K562 (cell line): ENCODE data around the gene PTPN14. TPM values are rescaled to one million over a fixed set of nuclear protein-coding genes. Genes with fewer than 3 reads are reported as not detected.

Experiments
- ATAC-seq: fragments of 200-7000 bp; cut with Tn5 transposase; 3 replicates; pipeline ENCODE4 v1.9.1; 2020; ENCODE audit warnings: moderate library complexity
- BruUV-seq: library from RNA; stranded (reverse); fragments of 400-500 nt; replicated peaks from 2 replicates; lab custom pipeline; 2021; lab: Mats Ljungman, UMichigan
- CTCF ChIA-PET: fragments of 300-600 bp; formaldehyde crosslinking; extraction: SDS; loops from one replicate; lab custom pipeline; 2021; ENCODE audit warnings: low intra/inter-chr PET ratio; lab: Yijun Ruan, JAX
- POLR2A ChIA-PET: fragments of 300-600, 350-650 bp; sonication (Branson Sonifier 250); formaldehyde crosslinking; extraction: SDS; loops from one replicate; lab custom pipeline; 2021; ENCODE audit warnings: antibody characterized with exemption, inconsistent platforms; lab: Yijun Ruan, JAX
- DNase-seq, 4 experiments: peaks; one replicate each; pipeline versions ENCODE4 v3.0.0 to v3.0.0-alpha.2; 2011 to 2018; ENCODE audit warnings: low spot score in 3 of 4, mixed read lengths in 3 of 4; ENCODE audit errors: extremely low read depth in 1 of 4
- FAIRE-seq: peaks from 2 replicates; lab custom pipeline; 2011; peaks lifted over from hg19 to GRCh38; lab: Jason Lieb, UNC
- H2AFZ ChIP-seq: 2 replicates; pipeline ENCODE4 v1.6.0; 2011; ENCODE audit warnings: low read depth, low read length, control low read depth, inconsistent platforms
- H3K27ac ChIP-seq: fragments of 200-600 bp; 3 replicates; pipeline ENCODE4 v1.8.0; 2011; ENCODE audit warnings: low read depth, mild to moderate bottlenecking, control low read depth, inconsistent platforms, low read length, moderate library complexity, mixed read lengths; ENCODE audit errors: extremely low read depth
- H3K27me3 ChIP-seq, 2 experiments: fragments of 300-600 bp in 1 of 2; 2 replicates in 1 of 2; 3 replicates in 1 of 2; pipeline versions ENCODE4 v1.6.0 to v1.8.0; 2011; ENCODE audit warnings: inconsistent platforms in 2 of 2, low read length in 2 of 2, mild to moderate bottlenecking in 1 of 2, mixed read lengths in 1 of 2, moderate library complexity in 1 of 2; ENCODE audit not compliant: control insufficient read depth in 2 of 2, insufficient read depth in 2 of 2
- H3K36me3 ChIP-seq: fragments of 300-600 bp; 3 replicates; pipeline ENCODE4 v1.8.0; 2011; ENCODE audit warnings: mild to moderate bottlenecking, low read length, inconsistent platforms; ENCODE audit not compliant: control insufficient read depth, insufficient read depth
- H3K4me1 ChIP-seq, 2 experiments: fragments of 200-600 bp in 1 of 2; replicated peaks in 1 of 2; 2 replicates in 1 of 2; 3 replicates in 1 of 2; pipeline versions ENCODE4 v1.5.1 to v1.8.0; 2011; ENCODE audit warnings: inconsistent platforms in 2 of 2, low read length in 2 of 2, mild to moderate bottlenecking in 1 of 2, mixed read lengths in 1 of 2, moderate library complexity in 1 of 2; ENCODE audit not compliant: control insufficient read depth in 2 of 2, insufficient read depth in 2 of 2
- H3K4me2 ChIP-seq: 2 replicates; pipeline ENCODE4 v1.6.1; 2011; ENCODE audit warnings: low read length, control low read depth, inconsistent platforms, mixed read lengths; ENCODE audit not compliant: insufficient read depth
- H3K4me3 ChIP-seq: fragments of 200-600 bp; sonication (generic), shearing (Covaris generic); 2 replicates; pipeline ENCODE4 v1.5.1; 2016; ENCODE audit warnings: control low read depth, inconsistent platforms
- H3K79me2 ChIP-seq: fragments of 200-600 bp; 3 replicates; pipeline ENCODE4 v1.8.0; 2011; ENCODE audit warnings: low read length, inconsistent platforms; ENCODE audit not compliant: control insufficient read depth, insufficient read depth
- H3K9ac ChIP-seq, 2 experiments: 2 replicates each; pipeline versions ENCODE4 v1.6.0 to v1.6.1; 2011; ENCODE audit warnings: low read depth in 2 of 2, low read length in 2 of 2, control low read depth in 1 of 2, inconsistent platforms in 1 of 2, mild to moderate bottlenecking in 1 of 2, mixed read lengths in 1 of 2; ENCODE audit not compliant: insufficient read depth in 1 of 2
- H3K9me1 ChIP-seq: one replicate; pipeline ENCODE4 v1.6.0; 2011; ENCODE audit warnings: inconsistent platforms, mild to moderate bottlenecking, low read length, moderate library complexity; ENCODE audit not compliant: control insufficient read depth, insufficient read depth
- H3K9me3 ChIP-seq: replicated peaks from 2 replicates; pipeline ENCODE4 v1.5.1; 2011; ENCODE audit warnings: low read depth, low read length, inconsistent platforms; ENCODE audit not compliant: control insufficient read depth, insufficient read depth
- H4K20me1 ChIP-seq: replicated peaks from 2 replicates; pipeline ENCODE4 v1.6.1; 2011; ENCODE audit warnings: low read length, inconsistent platforms, mixed read lengths; ENCODE audit not compliant: control insufficient read depth, insufficient read depth
- BMI1 ChIP-seq: fragments of 150-350 bp; IDR thresholded peaks from 2 replicates; pipeline ENCODE4 v1.6.1; 2014; ENCODE audit warnings: low read length
- MTA1 ChIP-seq: fragments of 450-650 bp; IDR thresholded peaks from 2 replicates; pipeline ENCODE4 v1.6.1; 2017; ENCODE audit warnings: borderline replicate concordance
- PHF21A ChIP-seq: fragments of 450-650 bp; IDR thresholded peaks from 2 replicates; pipeline ENCODE4 v1.6.1; 2017; ENCODE audit warnings: low read depth, borderline replicate concordance
- RNF2 ChIP-seq: sonication (generic); IDR thresholded peaks from 2 replicates; pipeline ENCODE4 v1.6.1; 2016
- SOX6 ChIP-seq: fragments of 450-650 bp; IDR thresholded peaks from 2 replicates; pipeline ENCODE4 v1.6.1; 2014; ENCODE audit warnings: mild to moderate bottlenecking
- TRIM24 ChIP-seq, 2 experiments: fragments of 450-650 bp; IDR thresholded peaks; 2 replicates each; pipeline ENCODE4 v1.6.1; 2016
- ZNF778 ChIP-seq: fragments of 450-650 bp; formaldehyde crosslinking; IDR thresholded peaks from 2 replicates; pipeline ENCODE4 v1.4.0; 2020; ENCODE audit warnings: mild to moderate bottlenecking, moderate library complexity
- WGBS: fragments of 100-300 bp; shearing (Covaris generic); methylation state at CpG from one replicate; pipeline ENCODE4 v1.1.6; 2016; ENCODE audit warnings: low coverage, mixed read lengths; ENCODE audit not compliant: insufficient coverage; ENCODE audit errors: missing lambda C conversion rate; 5-methylcytosine and 5-hydroxymethylcytosine counted together
- in situ Hi-C: fragments of 300-500 bp; cut with MboI; formaldehyde crosslinking; loops from 4 replicates; pipeline ENCODE4 v1.15.0; 2018; ENCODE audit warnings: inconsistent platforms, mixed read lengths
- intact Hi-C: fragments of 100-400 bp; cut with micrococcal nuclease; formaldehyde crosslinking; loops from 2 replicates; pipeline ENCODE4 v1.14.2; 2022
- polyA plus RNA-seq, 8 experiments: library from polyadenylated mRNA; depleted of rRNA in 4 of 8; stranded (reverse) in 5 of 8; unstranded in 3 of 8; fragments of >200 nt; fragmentation: Nextera tagmentation in 2 of 8; fragmentation: Illumina TruSeq in 1 of 8; extraction: Ambion mirVana in 2 of 8; extraction: Trizol in 1 of 8; gene quantifications; 2 replicates each; pipeline versions ENCODE4 v1.2.1 to v1.2.3, GENCODE V29; 2011 to 2014; ENCODE audit warnings: inconsistent platforms in 1 of 8, missing spikeins in 1 of 8
- total RNA-seq, 7 experiments: library from RNA; depleted of rRNA in 6 of 7; stranded (reverse); fragments of >200 nt in 6 of 7; fragmentation: Illumina TruSeq in 2 of 7; extraction: Trizol in 2 of 7; gene quantifications; 2 replicates each; pipeline versions ENCODE4 v1.2.1 to v1.2.3, GENCODE V29; 2011 to 2021; ENCODE audit warnings: low replicate concordance in 1 of 7
- TF ChIP-seq, protein P1 (sequence below): fragments of 250-450 bp; sonication (Bioruptor Pico); IDR thresholded peaks from 2 replicates; pipeline ENCODE4 v1.8.0; 2021; ENCODE audit warnings: borderline replicate concordance, mild to moderate bottlenecking, moderate library complexity; ENCODE audit not compliant: poor library complexity, severe bottlenecking
- TF ChIP-seq, protein P2 (sequence below): fragments of 450-650 bp; IDR thresholded peaks from 2 replicates; pipeline ENCODE4 v1.6.1; 2018; ENCODE audit warnings: mild to moderate bottlenecking, low read depth; ENCODE audit not compliant: partially characterized antibody
- TF ChIP-seq, protein P3 (sequence below): fragments of 450-650 bp; IDR thresholded peaks from one replicate; pipeline ENCODE4 v1.6.1; 2018; ENCODE audit warnings: mild to moderate bottlenecking, moderate library complexity; ENCODE audit not compliant: partially characterized antibody

PTPN14 gene
- total and polyA plus RNA-seq, 9 of the 15 experiments (the other 6 are each of a cell fraction or from before 2014, with no cell fraction given): 0.01 to 0.29 (median 0.04) TPM; not detected in 6

DNA sequence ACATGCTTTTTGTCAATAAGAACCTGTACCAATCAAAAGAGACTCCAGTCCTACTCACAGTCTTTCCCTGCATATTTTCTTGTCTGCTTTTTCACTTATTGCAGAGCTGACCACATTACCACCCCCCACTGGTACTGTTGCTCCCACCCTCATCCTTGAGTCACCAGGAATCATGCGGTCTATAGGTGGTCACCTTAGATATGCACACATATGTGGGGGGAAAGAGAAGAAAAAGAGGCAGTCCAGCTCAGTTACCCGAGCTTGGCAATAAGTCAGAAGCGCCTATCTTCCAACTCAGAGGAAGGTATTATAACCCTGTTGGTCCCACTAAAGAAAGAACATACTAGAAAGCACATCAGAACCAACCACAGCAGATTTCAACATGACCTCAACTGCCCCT lies 151.3 kb downstream of the PTPN14 start:
- no peaks in the 10 kb centered on the region for H3K4me1 ChIP-seq
- FAIRE-seq: no peak
- 0% methylated on average over 3 of the region's 3 CpGs for WGBS
- H2AFZ ChIP-seq: no peak overlapping the region
- H3K79me2 ChIP-seq: no peaks in the 10 kb centered on the region
- H3K9me3 ChIP-seq: no peaks in the 10 kb centered on the region
- H4K20me1 ChIP-seq: no peaks in the 10 kb centered on the region
- ATAC-seq: no peak
- no peak overlapping the region for H3K9ac ChIP-seq
- in situ Hi-C loops (no loop called here), intact Hi-C loops (no loop called here)
- DNase-seq: no peak
- H3K27ac ChIP-seq: no peak overlapping the region
- H3K4me2 ChIP-seq: no peak overlapping the region
- BruUV-seq: no TSS peak
- CTCF ChIA-PET: no interaction called here
- POLR2A ChIA-PET: no interaction called here
- no peaks in the 10 kb centered on the region for H3K36me3 ChIP-seq
- TF ChIP-seq MTA1 (no peak), SOX6 (no peak), RNF2 (no peak), PHF21A (no peak), ZNF778 (no peak), BMI1 (no peak), TRIM24 (IDR thresholded peaks at IDR 0.05) (no peak)
- TF ChIP-seq, protein P1, sequence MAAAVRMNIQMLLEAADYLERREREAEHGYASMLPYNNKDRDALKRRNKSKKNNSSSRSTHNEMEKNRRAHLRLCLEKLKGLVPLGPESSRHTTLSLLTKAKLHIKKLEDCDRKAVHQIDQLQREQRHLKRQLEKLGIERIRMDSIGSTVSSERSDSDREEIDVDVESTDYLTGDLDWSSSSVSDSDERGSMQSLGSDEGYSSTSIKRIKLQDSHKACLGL (CRISPR knock-in tag): no peak
- TF ChIP-seq, protein P2, sequence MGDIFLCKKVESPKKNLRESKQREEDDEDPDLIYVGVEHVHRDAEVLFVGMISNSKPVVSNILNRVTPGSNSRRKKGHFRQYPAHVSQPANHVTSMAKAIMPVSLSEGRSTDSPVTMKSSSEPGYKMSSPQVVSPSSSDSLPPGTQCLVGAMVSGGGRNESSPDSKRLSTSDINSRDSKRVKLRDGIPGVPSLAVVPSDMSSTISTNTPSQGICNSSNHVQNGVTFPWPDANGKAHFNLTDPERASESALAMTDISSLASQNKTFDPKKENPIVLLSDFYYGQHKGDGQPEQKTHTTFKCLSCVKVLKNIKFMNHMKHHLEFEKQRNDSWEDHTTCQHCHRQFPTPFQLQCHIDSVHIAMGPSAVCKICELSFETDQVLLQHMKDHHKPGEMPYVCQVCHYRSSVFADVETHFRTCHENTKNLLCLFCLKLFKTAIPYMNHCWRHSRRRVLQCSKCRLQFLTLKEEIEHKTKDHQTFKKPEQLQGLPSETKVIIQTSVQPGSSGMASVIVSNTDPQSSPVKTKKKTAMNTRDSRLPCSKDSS: no peak
- TF ChIP-seq, protein P3, sequence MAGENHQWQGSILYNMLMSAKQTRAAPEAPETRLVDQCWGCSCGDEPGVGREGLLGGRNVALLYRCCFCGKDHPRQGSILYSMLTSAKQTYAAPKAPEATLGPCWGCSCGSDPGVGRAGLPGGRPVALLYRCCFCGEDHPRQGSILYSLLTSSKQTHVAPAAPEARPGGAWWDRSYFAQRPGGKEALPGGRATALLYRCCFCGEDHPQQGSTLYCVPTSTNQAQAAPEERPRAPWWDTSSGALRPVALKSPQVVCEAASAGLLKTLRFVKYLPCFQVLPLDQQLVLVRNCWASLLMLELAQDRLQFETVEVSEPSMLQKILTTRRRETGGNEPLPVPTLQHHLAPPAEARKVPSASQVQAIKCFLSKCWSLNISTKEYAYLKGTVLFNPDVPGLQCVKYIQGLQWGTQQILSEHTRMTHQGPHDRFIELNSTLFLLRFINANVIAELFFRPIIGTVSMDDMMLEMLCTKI: no peak
- no peak overlapping the region for H3K4me3 ChIP-seq
- peaks cover 4 to 18% of the 10 kb centered on the region in 2 experiments; a peak in 4 of 5 replicates for H3K27me3 ChIP-seq
- H3K9me1 ChIP-seq: no peaks in the 10 kb centered on the region
